Natural killer cell (primary cell): Measurements from ENCODE around the gene PTCH2. TPM values are rescaled to one million over a fixed set of nuclear protein-coding genes. Genes with fewer than 3 reads are reported as not detected.
A peak's percentile ranks its signal among the peaks of the same experiment; 100 is the strongest.
"Not testable (repeated sequence)": the region's sequence is repeated elsewhere in the genome, so short reads cannot be mapped to it uniquely, and the experiment has no call there.

Experiments used
- ATAC-seq, 3 donors: fragments of 150-1000 bp in 2 of 3; fragments of 200-7000 bp in 1 of 3; cut with Tn5 transposase; 1 replicate in 1 of 3; 2 replicates in 2 of 3; pipeline ENCODE4 v1.10.0; 2021; ENCODE audit warnings: mild to moderate bottlenecking in 2 of 3, moderate library complexity in 2 of 3
- DNase-seq, 2 donors: peaks; one replicate each; pipeline versions ENCODE4 v3.0.0 to v3.0.0-alpha.2; 2013 to 2021; ENCODE audit warnings: mixed read lengths in 1 of 2
- H3K27ac ChIP-seq: one replicate; pipeline ENCODE4 v1.5.1; 2013; ENCODE audit warnings: mild to moderate bottlenecking, low read length
- H3K27me3 ChIP-seq: one replicate; pipeline ENCODE4 v1.6.1; 2013; ENCODE audit warnings: low read length; ENCODE audit not compliant: control insufficient read depth, insufficient read depth
- H3K36me3 ChIP-seq: one replicate; pipeline ENCODE4 v1.6.1; 2013; ENCODE audit warnings: low read length; ENCODE audit not compliant: control insufficient read depth, insufficient read depth
- H3K4me1 ChIP-seq: one replicate; pipeline ENCODE4 v1.6.1; 2013; ENCODE audit warnings: low read length; ENCODE audit not compliant: control insufficient read depth, insufficient read depth
- H3K4me3 ChIP-seq: one replicate; pipeline ENCODE4 v1.5.1; 2013; ENCODE audit warnings: low read length
- H3K9me3 ChIP-seq: one replicate; pipeline ENCODE4 v1.6.1; 2013; ENCODE audit warnings: low read length; ENCODE audit not compliant: control insufficient read depth, insufficient read depth
- H3K27ac Mint-ChIP-seq, 2 donors: one replicate each; pipeline ENCODE4 v1.8.0; 2022; ENCODE audit warnings: mild to moderate bottlenecking in 2 of 2, mixed read lengths in 2 of 2, moderate library complexity in 1 of 2
- H3K27me3 Mint-ChIP-seq, 2 donors: one replicate each; pipeline ENCODE4 v1.8.0; 2022; ENCODE audit warnings: low read depth in 2 of 2, mixed read lengths in 2 of 2
- H3K36me3 Mint-ChIP-seq: one replicate; pipeline ENCODE4 v1.8.0; 2022; ENCODE audit warnings: mixed read lengths
- H3K4me1 Mint-ChIP-seq, 2 donors: one replicate each; pipeline ENCODE4 v1.8.0; 2022; ENCODE audit warnings: mixed read lengths in 2 of 2
- H3K4me3 Mint-ChIP-seq: one replicate; pipeline ENCODE4 v1.8.0; 2022; ENCODE audit warnings: mild to moderate bottlenecking, moderate library complexity, mixed read lengths
- H3K9me3 Mint-ChIP-seq, 2 donors: one replicate each; pipeline ENCODE4 v1.8.0; 2022; ENCODE audit warnings: mixed read lengths in 2 of 2
- CTCF ChIP-seq: fragments of 200-600 bp; IDR thresholded peaks from one replicate; pipeline ENCODE4 v1.8.0; 2022; ENCODE audit warnings: antibody characterized with exemption
- WGBS: methylation state at CpG from one replicate; pipeline ENCODE4 v1.1.7; 2013; ENCODE audit warnings: missing lambda C conversion rate; ENCODE audit not compliant: insufficient coverage; 5-methylcytosine and 5-hydroxymethylcytosine counted together
- intact Hi-C: fragments of 100-400 bp; cut with micrococcal nuclease; formaldehyde crosslinking; loops from one replicate; pipeline ENCODE4 v1.14.2; 2022
- total RNA-seq, 4 donors: library from RNA; stranded (reverse); fragments of 120-200 nt in 1 of 4; gene quantifications; one replicate each; pipeline versions ENCODE4 v1.2.3 to v1.2.4, GENCODE V29; 2013 to 2022

The PTCH2 gene
- total RNA-seq, 3 donors from 2014 or later (not counting 1 experiment from before 2014, with no cell fraction given), result 1.8 to 3.1 (median 2.4) TPM

- no peak for TF ChIP-seq CTCF
- peak in 1 of 2 donors; percentile 62 for DNase-seq
- intact Hi-C loops, result loop anchor here (2.0 kb wide), 1 partner anchor 17 kb away; no protein-coding TSS in a partner anchor
- H3K36me3 ChIP-seq, result peaks cover 20% of the 10 kb centered on the region
- 79% methylated on average over 13 of the region's 13 CpGs for WGBS
- no peak overlapping the region for H3K27ac ChIP-seq
- Mint-ChIP-seq H3K4me3 (peak overlapping the region; percentile 63), H3K27me3 (no peaks in the 10 kb centered on the region), H3K36me3 (no peaks in the 10 kb centered on the region), H3K27ac (peak overlapping the region in 1 of 2 donors; percentile 12), H3K9me3 (no peaks in the 10 kb centered on the region), H3K4me1 (peaks cover 5 to 20% of the 10 kb centered on the region in 2 donors)
- no peaks in the 10 kb centered on the region for H3K27me3 ChIP-seq
- H3K9me3 ChIP-seq, result no peaks in the 10 kb centered on the region
- no peak for ATAC-seq
- no peak overlapping the region for H3K4me3 ChIP-seq
- peaks cover 31% of the 10 kb centered on the region for H3K4me1 ChIP-seq
Observed at GRCh38 chr1:44801491-44802305, 41.4 kb downstream of the PTCH2 start.

GRCh38 chr1:44799770-44800584 is 43.1 kb downstream of the PTCH2 start, which contains the start of gene PLK3:
PLK3 (plus strand) TSS chr1:44800377; CDS start chr1:44800464, 87 bp downstream.
- Mint-ChIP-seq H3K27me3 (no peaks in the 10 kb centered on the region), H3K36me3 (no peaks in the 10 kb centered on the region), H3K27ac (peak within 1 kb of the TSS; percentile 98 to 100), H3K4me3 (peak within 1 kb of the TSS; percentile 97), H3K9me3 (no peaks in the 10 kb centered on the region), H3K4me1 (peaks cover 5 to 20% of the 10 kb centered on the region in 2 donors)
- peak; percentile 71 for TF ChIP-seq CTCF
- ATAC-seq (peak; percentile 88 to 96 (median 88)), DNase-seq (peak; percentile 93 to 100)
- H3K27me3 ChIP-seq, result no peaks in the 10 kb centered on the region
- WGBS, result 0% methylated on average over 79 of the region's 79 CpGs
- H3K27ac ChIP-seq, result peak within 1 kb of the TSS; percentile 83
- peak within 1 kb of the TSS; percentile 77 for H3K4me3 ChIP-seq
- intact Hi-C loops, result loop anchor here (2.0 kb wide), 1 partner anchor 19 kb away; no protein-coding TSS in a partner anchor
- H3K4me1 ChIP-seq, result peaks cover 28% of the 10 kb centered on the region
- H3K9me3 ChIP-seq, result no peaks in the 10 kb centered on the region
- H3K36me3 ChIP-seq, result peaks cover 20% of the 10 kb centered on the region

GRCh38 chr1:44798481-44799365 is 44.3 kb downstream of the PTCH2 start:
- Mint-ChIP-seq H3K4me1 (peaks cover 5 to 20% of the 10 kb centered on the region in 2 donors), H3K9me3 (no peaks in the 10 kb centered on the region), H3K4me3 (peak overlapping the region; percentile 97), H3K36me3 (no peaks in the 10 kb centered on the region), H3K27ac (peak overlapping the region; percentile 98 to 100), H3K27me3 (no peaks in the 10 kb centered on the region)
- no peak overlapping the region for H3K27ac ChIP-seq
- no peak for DNase-seq
- no peaks in the 10 kb centered on the region for H3K27me3 ChIP-seq
- ATAC-seq, result no peak
- 95% methylated on average over 10 of the region's 10 CpGs for WGBS
- intact Hi-C loops, result no loop called here
- H3K4me1 ChIP-seq, result peaks cover 28% of the 10 kb centered on the region
- H3K36me3 ChIP-seq, result peaks cover 14% of the 10 kb centered on the region
- no peak for TF ChIP-seq CTCF
- H3K9me3 ChIP-seq, result no peaks in the 10 kb centered on the region
- no peak overlapping the region for H3K4me3 ChIP-seq

- not testable (repeated sequence) for H3K9me3 ChIP-seq, ATAC-seq
- WGBS, result 95% methylated on average over 6 of the region's 8 CpGs
Observed at GRCh38 chr1:44797886-44798285, 45.2 kb downstream of the PTCH2 start.

More at GRCh38 chr1:44797886-44798285, 45.2 kb downstream of the PTCH2 start:
- H3K27me3 Mint-ChIP-seq, H3K36me3 Mint-ChIP-seq, H3K27ac ChIP-seq, H3K4me3 ChIP-seq, DNase-seq, intact Hi-C loops, H3K36me3 ChIP-seq, H3K4me3 Mint-ChIP-seq, H3K9me3 Mint-ChIP-seq, H3K27me3 ChIP-seq: not testable (repeated sequence)
- H3K4me1 Mint-ChIP-seq, result peaks cover 5 to 25% of the 10 kb centered on the region in 2 donors
- H3K27ac Mint-ChIP-seq, result peak overlapping the region in 1 of 2 donors; percentile 66
- peaks cover 28% of the 10 kb centered on the region for H3K4me1 ChIP-seq
